K562 (cell line): ENCODE data around the gene SPON1. TPM values are rescaled to one million over a fixed set of nuclear protein-coding genes. Genes with fewer than 3 reads are reported as not detected.
"Not testable (repeated sequence)": the region's sequence is repeated elsewhere in the genome, so short reads cannot be mapped to it uniquely, and the experiment has no call there.

Experiments
- ATAC-seq: fragments of 200-7000 bp; cut with Tn5 transposase; 3 replicates; pipeline ENCODE4 v1.9.1; 2020; ENCODE audit warnings: moderate library complexity
- BruUV-seq: library from RNA; stranded (reverse); fragments of 400-500 nt; replicated peaks from 2 replicates; lab custom pipeline; 2021; lab: Mats Ljungman, UMichigan
- CTCF ChIA-PET: fragments of 300-600 bp; formaldehyde crosslinking; extraction: SDS; loops from one replicate; lab custom pipeline; 2021; ENCODE audit warnings: low intra/inter-chr PET ratio; lab: Yijun Ruan, JAX
- POLR2A ChIA-PET: fragments of 300-600, 350-650 bp; sonication (Branson Sonifier 250); formaldehyde crosslinking; extraction: SDS; loops from one replicate; lab custom pipeline; 2021; ENCODE audit warnings: antibody characterized with exemption, inconsistent platforms; lab: Yijun Ruan, JAX
- DNase-seq, 4 experiments: peaks; one replicate each; pipeline versions ENCODE4 v3.0.0 to v3.0.0-alpha.2; 2011 to 2018; ENCODE audit warnings: low spot score in 3 of 4, mixed read lengths in 3 of 4; ENCODE audit errors: extremely low read depth in 1 of 4
- FAIRE-seq: peaks from 2 replicates; lab custom pipeline; 2011; peaks lifted over from hg19 to GRCh38; lab: Jason Lieb, UNC
- H2AFZ ChIP-seq: 2 replicates; pipeline ENCODE4 v1.6.0; 2011; ENCODE audit warnings: low read depth, low read length, control low read depth, inconsistent platforms
- H3K27ac ChIP-seq: fragments of 200-600 bp; 3 replicates; pipeline ENCODE4 v1.8.0; 2011; ENCODE audit warnings: low read depth, mild to moderate bottlenecking, control low read depth, inconsistent platforms, low read length, moderate library complexity, mixed read lengths; ENCODE audit errors: extremely low read depth
- H3K27me3 ChIP-seq, 2 experiments: fragments of 300-600 bp in 1 of 2; 2 replicates in 1 of 2; 3 replicates in 1 of 2; pipeline versions ENCODE4 v1.6.0 to v1.8.0; 2011; ENCODE audit warnings: inconsistent platforms in 2 of 2, low read length in 2 of 2, mild to moderate bottlenecking in 1 of 2, mixed read lengths in 1 of 2, moderate library complexity in 1 of 2; ENCODE audit not compliant: control insufficient read depth in 2 of 2, insufficient read depth in 2 of 2
- H3K36me3 ChIP-seq: fragments of 300-600 bp; 3 replicates; pipeline ENCODE4 v1.8.0; 2011; ENCODE audit warnings: mild to moderate bottlenecking, low read length, inconsistent platforms; ENCODE audit not compliant: control insufficient read depth, insufficient read depth
- H3K4me1 ChIP-seq, 2 experiments: fragments of 200-600 bp in 1 of 2; replicated peaks in 1 of 2; 2 replicates in 1 of 2; 3 replicates in 1 of 2; pipeline versions ENCODE4 v1.5.1 to v1.8.0; 2011; ENCODE audit warnings: inconsistent platforms in 2 of 2, low read length in 2 of 2, mild to moderate bottlenecking in 1 of 2, mixed read lengths in 1 of 2, moderate library complexity in 1 of 2; ENCODE audit not compliant: control insufficient read depth in 2 of 2, insufficient read depth in 2 of 2
- H3K4me2 ChIP-seq: 2 replicates; pipeline ENCODE4 v1.6.1; 2011; ENCODE audit warnings: low read length, control low read depth, inconsistent platforms, mixed read lengths; ENCODE audit not compliant: insufficient read depth
- H3K4me3 ChIP-seq: fragments of 200-600 bp; sonication (generic), shearing (Covaris generic); 2 replicates; pipeline ENCODE4 v1.5.1; 2016; ENCODE audit warnings: control low read depth, inconsistent platforms
- H3K79me2 ChIP-seq: fragments of 200-600 bp; 3 replicates; pipeline ENCODE4 v1.8.0; 2011; ENCODE audit warnings: low read length, inconsistent platforms; ENCODE audit not compliant: control insufficient read depth, insufficient read depth
- H3K9ac ChIP-seq, 2 experiments: 2 replicates each; pipeline versions ENCODE4 v1.6.0 to v1.6.1; 2011; ENCODE audit warnings: low read depth in 2 of 2, low read length in 2 of 2, control low read depth in 1 of 2, inconsistent platforms in 1 of 2, mild to moderate bottlenecking in 1 of 2, mixed read lengths in 1 of 2; ENCODE audit not compliant: insufficient read depth in 1 of 2
- H3K9me1 ChIP-seq: one replicate; pipeline ENCODE4 v1.6.0; 2011; ENCODE audit warnings: inconsistent platforms, mild to moderate bottlenecking, low read length, moderate library complexity; ENCODE audit not compliant: control insufficient read depth, insufficient read depth
- H3K9me3 ChIP-seq: replicated peaks from 2 replicates; pipeline ENCODE4 v1.5.1; 2011; ENCODE audit warnings: low read depth, low read length, inconsistent platforms; ENCODE audit not compliant: control insufficient read depth, insufficient read depth
- H4K20me1 ChIP-seq: replicated peaks from 2 replicates; pipeline ENCODE4 v1.6.1; 2011; ENCODE audit warnings: low read length, inconsistent platforms, mixed read lengths; ENCODE audit not compliant: control insufficient read depth, insufficient read depth
- FOXA3 ChIP-seq, 2 experiments: fragments of 450-650 bp in 1 of 2; sonication (generic) in 1 of 2; formaldehyde crosslinking; IDR thresholded peaks in 1 of 2; conservative IDR thresholded peaks in 1 of 2; 2 replicates each; pipeline versions ENCODE4 v1.4.0 to v1.8.0; 2020 to 2022; ENCODE audit warnings: mild to moderate bottlenecking in 2 of 2, missing genetic modification reagents in 1 of 2
- FOXK2 ChIP-seq, 2 experiments: fragments of 450-650 bp; IDR thresholded peaks in 1 of 2; conservative IDR thresholded peaks in 1 of 2; 2 replicates each; pipeline ENCODE4 v1.6.1; 2016; ENCODE audit warnings: low read depth in 2 of 2, mild to moderate bottlenecking in 1 of 2
- MNT ChIP-seq, 2 experiments: fragments of 450-650 bp; conservative IDR thresholded peaks; 2 replicates each; pipeline ENCODE4 v1.6.1; 2017; ENCODE audit warnings: mild to moderate bottlenecking in 2 of 2, moderate library complexity in 2 of 2
- ZNF766 ChIP-seq: fragments of 200-800 bp; sonication (Bioruptor generic); conservative IDR thresholded peaks from 2 replicates; pipeline ENCODE4 v1.6.1; 2016; ENCODE audit warnings: missing genetic modification characterization, missing compliant biosample characterization
- WGBS: fragments of 100-300 bp; shearing (Covaris generic); methylation state at CpG from one replicate; pipeline ENCODE4 v1.1.6; 2016; ENCODE audit warnings: low coverage, mixed read lengths; ENCODE audit not compliant: insufficient coverage; ENCODE audit errors: missing lambda C conversion rate; 5-methylcytosine and 5-hydroxymethylcytosine counted together
- in situ Hi-C: fragments of 300-500 bp; cut with MboI; formaldehyde crosslinking; loops from 4 replicates; pipeline ENCODE4 v1.15.0; 2018; ENCODE audit warnings: inconsistent platforms, mixed read lengths
- intact Hi-C: fragments of 100-400 bp; cut with micrococcal nuclease; formaldehyde crosslinking; loops from 2 replicates; pipeline ENCODE4 v1.14.2; 2022
- polyA plus RNA-seq, 8 experiments: library from polyadenylated mRNA; depleted of rRNA in 4 of 8; stranded (reverse) in 5 of 8; unstranded in 3 of 8; fragments of >200 nt; fragmentation: Nextera tagmentation in 2 of 8; fragmentation: Illumina TruSeq in 1 of 8; extraction: Ambion mirVana in 2 of 8; extraction: Trizol in 1 of 8; gene quantifications; 2 replicates each; pipeline versions ENCODE4 v1.2.1 to v1.2.3, GENCODE V29; 2011 to 2014; ENCODE audit warnings: inconsistent platforms in 1 of 8, missing spikeins in 1 of 8
- total RNA-seq, 7 experiments: library from RNA; depleted of rRNA in 6 of 7; stranded (reverse); fragments of >200 nt in 6 of 7; fragmentation: Illumina TruSeq in 2 of 7; extraction: Trizol in 2 of 7; gene quantifications; 2 replicates each; pipeline versions ENCODE4 v1.2.1 to v1.2.3, GENCODE V29; 2011 to 2021; ENCODE audit warnings: low replicate concordance in 1 of 7

Gene SPON1
- total and polyA plus RNA-seq, 9 of the 15 experiments (the other 6 are each of a cell fraction or from before 2014, with no cell fraction given), result 0.04 to 0.06 TPM; not detected in 7

DNA sequence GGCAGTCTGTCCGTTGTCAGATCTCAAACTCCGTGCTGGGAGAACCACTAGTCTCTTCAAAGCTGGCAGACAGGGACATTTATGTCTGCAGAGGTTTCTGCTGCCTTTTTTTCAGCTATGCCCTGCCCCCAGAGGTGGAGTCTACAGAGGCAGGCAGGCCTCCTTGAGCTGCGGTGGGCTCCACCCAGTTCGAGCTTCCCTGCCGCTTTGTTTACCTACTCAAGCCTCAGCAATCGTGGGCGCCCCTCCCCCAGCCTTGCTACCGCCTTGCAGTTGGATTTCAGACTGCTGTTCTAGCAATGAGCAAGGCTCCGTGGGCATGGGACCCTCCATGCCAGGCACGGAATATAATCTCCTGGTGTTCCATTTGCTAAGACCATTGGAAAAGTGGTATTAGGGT lies 23.7 kb upstream of the SPON1 start:
- POLR2A ChIA-PET, H3K36me3 ChIP-seq, H3K4me1 ChIP-seq, in situ Hi-C loops, H3K27ac ChIP-seq, FAIRE-seq, intact Hi-C loops: not testable (repeated sequence)
- 4% methylated on average over 9 of the region's 10 CpGs for WGBS
- peak in 1 of 4 experiments; percentile 46 for DNase-seq
- peak overlapping the region; percentile 81 for H2AFZ ChIP-seq
- TF ChIP-seq MNT (conservative IDR thresholded peaks at IDR 0.05) (0 out of 4 replicates have a peak, but pooled peaks have one; percentile 22 to 34), FOXA3 (CRISPR knock-in tag; conservative IDR thresholded peaks at IDR 0.05 in 1 of 2, IDR thresholded peaks at IDR 0.05 in 1 of 2) (peak in 1 of 2 experiments; percentile 62; a peak in 2 of 4 replicates), FOXK2 (conservative IDR thresholded peaks at IDR 0.05 in 1 of 2, IDR thresholded peaks at IDR 0.05 in 1 of 2; ENCODE audit: low read depth in 2 of 2) (peak; percentile 46 to 50; a peak in 1 of 4 replicates), ZNF766 (CRISPR knock-in tag) (peak; percentile 96)
- TF ChIP-seq, all 486 proteins: peak for 4; not testable (repeated sequence) for 482
- CTCF ChIA-PET, H3K9me1 ChIP-seq, H3K9ac ChIP-seq, H3K9me3 ChIP-seq, H3K79me2 ChIP-seq, H3K27me3 ChIP-seq, H3K4me3 ChIP-seq, BruUV-seq, ATAC-seq, H4K20me1 ChIP-seq: not testable (repeated sequence)
- H3K4me2 ChIP-seq, result peak overlapping the region; percentile 52
